HepG2 (cell line): ENCODE results near the gene NR1H2. TPM values are rescaled to one million over a fixed set of nuclear protein-coding genes. Genes with fewer than 3 reads are reported as not detected.

ENCODE experiments used
- ATAC-seq: fragments of 200-7000 bp; cut with Tn5 transposase; 3 replicates; pipeline ENCODE4 v1.9.1; 2020; ENCODE audit warnings: mild to moderate bottlenecking, moderate library complexity
- BruUV-seq: library from RNA; stranded (reverse); fragments of 400-500 nt; replicated peaks from 2 replicates; lab custom pipeline; 2021; lab: Mats Ljungman, UMichigan
- CTCF ChIA-PET: fragments of 300-600 bp; formaldehyde crosslinking; extraction: SDS; loops from one replicate; lab custom pipeline; 2021; ENCODE audit warnings: low total read pairs, inconsistent platforms, low intra/inter-chr PET ratio; lab: Yijun Ruan, JAX
- POLR2A ChIA-PET: fragments of 350-600 bp; sonication (Branson Sonifier 250); formaldehyde crosslinking; loops from one replicate; lab custom pipeline; 2020; ENCODE audit warnings: antibody characterized with exemption, inconsistent platforms; lab: Yijun Ruan, JAX
- DNase-seq: peaks from one replicate; pipeline ENCODE4 v3.0.0-alpha.2; 2015; ENCODE audit warnings: low spot score
- FAIRE-seq: peaks from 3 replicates; lab custom pipeline; 2011; peaks lifted over from hg19 to GRCh38; lab: Jason Lieb, UNC
- H2AFZ ChIP-seq: one replicate; pipeline ENCODE4 v1.6.1; 2011; ENCODE audit warnings: low read length, inconsistent platforms
- H3K27ac ChIP-seq: fragments of 300-600 bp; 3 replicates; pipeline ENCODE4 v1.8.0; 2011; ENCODE audit warnings: mixed run types, mild to moderate bottlenecking, mixed read lengths, low read length, inconsistent platforms; ENCODE audit not compliant: insufficient read depth; ENCODE audit errors: extremely low read length
- H3K27me3 ChIP-seq, 2 experiments: fragments of 200-600 bp in 1 of 2; 2 replicates in 1 of 2; 3 replicates in 1 of 2; pipeline versions ENCODE4 v1.6.0 to v1.8.0; 2011; ENCODE audit warnings: low read length in 2 of 2, mild to moderate bottlenecking in 2 of 2, moderate library complexity in 2 of 2, inconsistent platforms in 1 of 2; ENCODE audit not compliant: insufficient read depth in 2 of 2, control insufficient read depth in 1 of 2
- H3K36me3 ChIP-seq, 2 experiments: fragments of 200-600 bp in 1 of 2; replicated peaks in 1 of 2; 2 replicates in 1 of 2; 3 replicates in 1 of 2; pipeline versions ENCODE4 v1.5.1 to v1.8.0; 2011; ENCODE audit warnings: low read length in 2 of 2, inconsistent platforms in 1 of 2; ENCODE audit not compliant: insufficient read depth in 2 of 2, control insufficient read depth in 1 of 2
- H3K4me1 ChIP-seq: 2 replicates; pipeline ENCODE4 v1.5.1; 2012; ENCODE audit warnings: low read length, inconsistent platforms; ENCODE audit not compliant: insufficient read depth
- H3K4me2 ChIP-seq: 2 replicates; pipeline ENCODE4 v1.6.0; 2011; ENCODE audit warnings: low read depth, low read length, inconsistent platforms
- H3K4me3 ChIP-seq, 3 experiments: fragments of 200-600 bp in 1 of 3; sonication (generic), shearing (Covaris generic) in 1 of 3; replicated peaks in 1 of 3; 2 replicates each; pipeline ENCODE4 v1.5.1; 2011 to 2016; ENCODE audit warnings: low read length in 3 of 3, inconsistent platforms in 2 of 3, low read depth in 2 of 3, mild to moderate bottlenecking in 2 of 3, control low read depth in 1 of 3, mixed read lengths in 1 of 3; ENCODE audit not compliant: insufficient read depth in 1 of 3
- H3K79me2 ChIP-seq: one replicate; pipeline ENCODE4 v1.6.1; 2011; ENCODE audit warnings: low read length, inconsistent platforms; ENCODE audit not compliant: insufficient read depth
- H3K9ac ChIP-seq: 2 replicates; pipeline ENCODE4 v1.6.0; 2011; ENCODE audit warnings: mild to moderate bottlenecking, low read depth, low read length, inconsistent platforms; ENCODE audit not compliant: insufficient read depth
- H3K9me3 ChIP-seq: 2 replicates; pipeline ENCODE4 v1.5.1; 2012; ENCODE audit warnings: mild to moderate bottlenecking, low read length
- H4K20me1 ChIP-seq: 2 replicates; pipeline ENCODE4 v1.6.0; 2011; ENCODE audit warnings: inconsistent platforms, mild to moderate bottlenecking, low read length, moderate library complexity; ENCODE audit not compliant: insufficient read depth
- HDAC2 ChIP-seq: sonication (generic); formaldehyde crosslinking; IDR thresholded peaks from 2 replicates; pipeline ENCODE4 v1.4.0; 2020; ENCODE audit warnings: missing genetic modification reagents
- MEF2D ChIP-seq: sonication (generic); formaldehyde crosslinking; IDR thresholded peaks from 2 replicates; pipeline ENCODE4 v1.5.1; 2020; ENCODE audit warnings: mild to moderate bottlenecking, missing genetic modification reagents
- NFE2L2 ChIP-seq: fragments of 150-350 bp; IDR thresholded peaks from 2 replicates; pipeline ENCODE4 v1.6.1; 2014; ENCODE audit warnings: low read length
- SMAD3 ChIP-seq: sonication (generic); formaldehyde crosslinking; IDR thresholded peaks from 2 replicates; pipeline ENCODE4 v1.4.0; 2020; ENCODE audit warnings: missing genetic modification reagents
- ZBTB26 ChIP-seq: IDR thresholded peaks from 2 replicates; pipeline ENCODE4 v1.6.1; 2016; ENCODE audit warnings: missing compliant biosample characterization, missing genetic modification reagents, borderline replicate concordance
- ZFP62 ChIP-seq: sonication (generic); formaldehyde crosslinking; IDR thresholded peaks from 2 replicates; pipeline ENCODE4 v1.4.0; 2020; ENCODE audit warnings: missing genetic modification reagents
- ZNF430 ChIP-seq: sonication (generic); formaldehyde crosslinking; IDR thresholded peaks from 2 replicates; pipeline ENCODE4 v1.9.0; 2021; ENCODE audit warnings: mild to moderate bottlenecking, missing genetic modification reagents
- ZNF564 ChIP-seq: sonication (generic); formaldehyde crosslinking; IDR thresholded peaks from 2 replicates; pipeline ENCODE4 v1.8.1; 2023; ENCODE audit warnings: mild to moderate bottlenecking, missing genetic modification reagents
- ZSCAN9 ChIP-seq: IDR thresholded peaks from 2 replicates; pipeline ENCODE4 v1.6.1; 2016; ENCODE audit warnings: borderline replicate concordance
- WGBS: methylation state at CpG from one replicate; pipeline ENCODE4 v1.1.6; 2017; ENCODE audit warnings: low lambda C conversion rate; 5-methylcytosine and 5-hydroxymethylcytosine counted together
- in situ Hi-C: cut with HindIII; loops from 2 replicates; pipeline ENCODE4 v1.10.0; 2017; ENCODE audit warnings: low pct_unique_long_range_greater_than_20kb; ENCODE audit not compliant: extremely low pct_ligation_motif_present
- intact Hi-C: fragments of 100-400 bp; cut with micrococcal nuclease; formaldehyde crosslinking; loops from one replicate; pipeline ENCODE4 v1.10.0; 2022; ENCODE audit not compliant: unreplicated experiment
- polyA plus RNA-seq, 8 experiments: library from polyadenylated mRNA; depleted of rRNA in 3 of 8; stranded (reverse) in 7 of 8; unstranded in 1 of 8; fragments of >200 nt; fragmentation: Illumina TruSeq in 4 of 8; extraction: Trizol in 4 of 8; gene quantifications; 2 replicates each; pipeline versions ENCODE4 v1.2.1 to v1.2.3, GENCODE V29; 2011 to 2016; ENCODE audit warnings: low read depth in 4 of 8, missing spikeins in 1 of 8, mixed read lengths in 1 of 8; ENCODE audit not compliant: insufficient read depth in 1 of 8
- total RNA-seq, 5 experiments: library from RNA; depleted of rRNA; stranded (reverse); fragments of >200 nt; fragmentation: Illumina TruSeq; extraction: Trizol; gene quantifications; 2 replicates each; pipeline ENCODE4 v1.2.3, GENCODE V29; 2016; ENCODE audit warnings: low read depth in 1 of 5
- TF ChIP-seq, protein P1 (sequence below): sonication (generic); formaldehyde crosslinking; conservative IDR thresholded peaks from 2 replicates; pipeline ENCODE4 v1.5.0; 2020; ENCODE audit warnings: missing genetic modification reagents

Gene NR1H2
- total and polyA plus RNA-seq, 2 of the 13 experiments (the other 11 are each of a cell fraction or from before 2014, with no cell fraction given), result 10.3 to 13.5 TPM

DNA sequence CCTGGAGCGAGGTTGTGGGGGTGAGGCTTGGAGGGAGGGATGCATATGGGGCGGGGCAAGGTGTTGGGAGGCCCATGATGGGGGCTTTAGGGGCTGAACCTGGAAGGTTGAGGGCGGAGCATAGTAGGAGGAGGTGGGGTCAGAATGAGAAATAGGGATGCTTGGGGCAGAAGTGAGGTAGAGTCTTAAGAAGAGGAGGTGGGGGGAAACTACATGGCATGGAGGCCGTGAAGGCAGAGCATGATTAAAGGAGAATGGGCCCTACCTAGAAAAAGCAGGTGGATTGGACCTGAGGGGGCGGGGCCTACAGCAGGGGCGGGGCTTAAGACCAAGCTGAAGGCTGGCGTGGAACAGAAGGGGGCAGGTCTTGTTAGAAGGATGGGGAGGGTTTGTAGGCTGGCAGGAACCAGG is 799 bp downstream of the NR1H2 start:
- DNase-seq (peak; percentile 12), ATAC-seq (peak; percentile 39), FAIRE-seq (no peak)
- Histone ChIP-seq H3K4me3 (peak overlapping the region in 1 of 3 experiments; percentile 16; a peak in 1 of 6 replicates), H3K4me1 (no peaks in the 10 kb centered on the region), H3K27me3 (no peaks in the 10 kb centered on the region; a peak in 1 of 5 replicates), H3K27ac (no peak overlapping the region), H3K9me3 (no peaks in the 10 kb centered on the region), H4K20me1 (no peaks in the 10 kb centered on the region), H3K9ac (no peak overlapping the region), H3K4me2 (0 out of 2 replicates have a peak overlapping the region, but pooled peaks have one; percentile 18), H2AFZ (no peak overlapping the region), H3K79me2 (no peaks in the 10 kb centered on the region), H3K36me3 (peaks cover 18 to 33% of the 10 kb centered on the region in 2 experiments; a peak in 4 of 5 replicates)
- intact Hi-C loops, result no loop called here
- ChIA-PET POLR2A (interaction anchor here (2.1 kb wide), 1 partner anchor 48 kb away, joined by 10 read pairs; the partner anchor contains the start of gene KCNC3), CTCF (no interaction called here)
- TF ChIP-seq ZNF430 (CRISPR knock-in tag) (0 out of 2 replicates have a peak, but pooled peaks have one; percentile 3), ZFP62 (CRISPR knock-in tag) (no peak), NFE2L2 (no peak), ZNF564 (CRISPR knock-in tag) (no peak)
- no TSS peak for BruUV-seq
- WGBS, result 71% methylated on average over 7 of the region's 7 CpGs
- in situ Hi-C loops, result loop anchor here (10.0 kb wide), 1 partner anchor 88 kb away; no protein-coding TSS in a partner anchor

- no peak overlapping the region for H3K9ac ChIP-seq
- no peaks in the 10 kb centered on the region for H3K79me2 ChIP-seq
- ATAC-seq (no peak), FAIRE-seq (no peak), DNase-seq (no peak)
- no peaks in the 10 kb centered on the region for H4K20me1 ChIP-seq
- in situ Hi-C loops, result loop anchor here (10.0 kb wide), 1 partner anchor 87 kb away; no protein-coding TSS in a partner anchor
- ChIA-PET CTCF (no interaction called here), POLR2A (interaction anchor here (2.1 kb wide), 1 partner anchor 48 kb away, joined by 10 read pairs; the partner anchor contains the start of gene KCNC3)
- intact Hi-C loops, result no loop called here
- no peak overlapping the region for H3K27ac ChIP-seq
- H2AFZ ChIP-seq, result no peak overlapping the region
- H3K4me2 ChIP-seq, result no peak overlapping the region
- H3K9me3 ChIP-seq, result no peaks in the 10 kb centered on the region
- no peaks in the 10 kb centered on the region for H3K4me1 ChIP-seq
- WGBS, result 95% methylated on average over 9 of the region's 9 CpGs
- H3K36me3 ChIP-seq, result peaks cover 18 to 33% of the 10 kb centered on the region in 2 experiments; a peak in 4 of 5 replicates
- no peaks in the 10 kb centered on the region; a peak in 1 of 5 replicates for H3K27me3 ChIP-seq
- no peak overlapping the region for H3K4me3 ChIP-seq
- no TSS peak for BruUV-seq
- TF ChIP-seq ZBTB26 (CRISPR knock-in tag) (no peak), MEF2D (CRISPR knock-in tag) (no peak), HDAC2 (no peak), ZSCAN9 (no peak), SMAD3 (CRISPR knock-in tag) (no peak)
- TF ChIP-seq, protein P1, sequence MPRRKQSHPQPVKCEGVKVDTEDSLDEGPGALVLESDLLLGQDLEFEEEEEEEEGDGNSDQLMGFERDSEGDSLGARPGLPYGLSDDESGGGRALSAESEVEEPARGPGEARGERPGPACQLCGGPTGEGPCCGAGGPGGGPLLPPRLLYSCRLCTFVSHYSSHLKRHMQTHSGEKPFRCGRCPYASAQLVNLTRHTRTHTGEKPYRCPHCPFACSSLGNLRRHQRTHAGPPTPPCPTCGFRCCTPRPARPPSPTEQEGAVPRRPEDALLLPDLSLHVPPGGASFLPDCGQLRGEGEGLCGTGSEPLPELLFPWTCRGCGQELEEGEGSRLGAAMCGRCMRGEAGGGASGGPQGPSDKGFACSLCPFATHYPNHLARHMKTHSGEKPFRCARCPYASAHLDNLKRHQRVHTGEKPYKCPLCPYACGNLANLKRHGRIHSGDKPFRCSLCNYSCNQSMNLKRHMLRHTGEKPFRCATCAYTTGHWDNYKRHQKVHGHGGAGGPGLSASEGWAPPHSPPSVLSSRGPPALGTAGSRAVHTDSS (CRISPR knock-in tag), result no peak
These were observed 1.3 kb downstream of the NR1H2 start for GRCh38 chr19:50377517-50377916.
